Superior temporal gyrus (tissue), 1 donor: Measurements from ENCODE around the gene CCDC197.

Experiments
- DNase-seq: peaks from one replicate; pipeline ENCODE4 v3.0.0-alpha.2; 2016; ENCODE audit errors: extremely low spot score

CCDC197 gene

DNA sequence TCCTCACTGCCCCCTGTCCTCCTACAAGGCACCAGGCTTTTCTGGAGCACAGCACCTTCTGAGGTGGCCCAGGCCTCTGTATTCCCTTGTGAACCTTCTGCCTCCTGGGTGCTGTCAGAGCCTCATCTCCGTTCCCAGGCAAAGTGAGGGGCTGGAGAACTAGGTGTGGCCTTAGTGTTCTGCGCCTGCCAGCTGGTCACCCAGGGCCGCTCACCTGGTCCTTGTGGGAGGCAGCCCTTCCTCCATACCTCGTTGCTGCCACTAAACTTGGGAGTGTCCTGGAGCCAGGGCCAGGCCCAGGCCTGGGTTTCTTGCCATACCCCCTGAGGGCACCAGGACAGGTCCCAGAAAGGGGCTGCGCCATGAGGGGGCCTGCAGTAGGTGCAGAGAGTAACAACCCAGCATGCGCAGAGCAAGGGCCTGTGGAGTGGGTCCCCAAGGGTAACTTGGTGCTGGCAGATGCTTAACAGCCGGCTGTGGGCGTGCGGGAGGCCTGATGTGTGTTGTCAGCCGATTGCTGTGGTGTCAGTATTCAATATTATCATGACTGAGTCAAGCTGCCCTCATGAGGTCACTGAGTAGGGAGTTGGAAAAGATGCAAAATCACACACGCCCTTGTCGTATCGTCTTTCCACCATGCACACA, 46.1 kb downstream of the CCDC197 start:
- no peak for DNase-seq

GRCh38 chr14:94043756-94044475, 46.8 kb downstream of the CCDC197 start:
- no peak for DNase-seq

DNA sequence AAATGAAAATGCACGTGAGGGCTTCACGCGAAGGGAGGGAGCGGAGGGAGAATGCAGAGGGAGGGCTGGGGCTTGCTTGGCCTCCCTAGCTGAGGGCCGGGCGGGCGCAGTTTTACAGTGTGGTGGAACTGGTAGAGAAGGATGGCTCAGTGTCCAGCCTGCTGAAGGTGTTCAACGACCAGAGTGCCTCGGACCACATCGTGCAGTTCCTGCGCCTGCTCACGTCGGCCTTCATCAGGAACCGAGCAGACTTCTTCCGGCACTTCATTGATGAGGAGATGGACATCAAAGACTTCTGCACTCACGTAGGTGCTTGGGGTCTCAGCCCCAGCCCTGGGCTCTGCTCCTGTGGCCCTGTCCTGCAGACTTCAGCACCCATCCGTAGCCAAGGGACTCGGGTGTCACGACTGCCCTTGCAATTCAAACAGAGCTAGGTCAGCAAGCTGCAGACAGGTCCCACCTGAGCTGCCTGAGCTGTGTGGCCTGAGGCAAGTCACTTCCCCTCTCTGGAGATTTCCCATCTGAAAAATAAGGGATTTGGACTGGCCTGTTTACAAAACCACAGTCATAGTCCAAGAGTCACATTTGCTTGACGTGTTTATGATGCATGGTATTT, 47.5 kb downstream of the CCDC197 start:
- no peak for DNase-seq

DNA sequence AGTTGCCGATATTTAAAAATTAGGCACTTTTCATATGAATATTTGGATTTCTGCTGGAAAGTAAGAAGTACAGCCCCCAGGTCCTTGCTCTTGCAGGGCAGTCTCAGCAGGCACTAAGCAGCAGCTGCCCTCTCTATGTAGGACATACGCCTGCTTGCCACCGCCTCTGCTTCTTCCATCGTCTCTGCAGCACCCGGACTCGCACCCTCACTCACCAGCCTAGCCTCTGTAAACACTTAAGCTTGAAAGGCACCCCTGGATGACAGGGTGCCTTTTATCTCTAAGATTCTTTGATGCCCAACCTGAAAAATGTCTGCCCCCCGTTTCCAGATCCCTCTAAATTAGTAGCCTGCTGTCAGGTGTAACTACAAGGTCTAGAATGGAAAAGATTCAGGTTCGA, 48.0 kb downstream of the CCDC197 start:
- no peak for DNase-seq

GRCh38 chr14:94045563-94046345, 48.7 kb downstream of the CCDC197 start:
- no peak for DNase-seq

- no peak for DNase-seq
Measured at GRCh38 chr14:94046696-94047250, 49.7 kb downstream of the CCDC197 start.

- DNase-seq, result no peak
Measured at GRCh38 chr14:94047581-94047980, 50.5 kb downstream of the CCDC197 start.

- DNase-seq, result no peak
Measured at GRCh38 chr14:94048691-94049624, 51.9 kb downstream of the CCDC197 start.

- no peak for DNase-seq
Measured at GRCh38 chr14:94049625-94050023, 52.5 kb downstream of the CCDC197 start.

DNA sequence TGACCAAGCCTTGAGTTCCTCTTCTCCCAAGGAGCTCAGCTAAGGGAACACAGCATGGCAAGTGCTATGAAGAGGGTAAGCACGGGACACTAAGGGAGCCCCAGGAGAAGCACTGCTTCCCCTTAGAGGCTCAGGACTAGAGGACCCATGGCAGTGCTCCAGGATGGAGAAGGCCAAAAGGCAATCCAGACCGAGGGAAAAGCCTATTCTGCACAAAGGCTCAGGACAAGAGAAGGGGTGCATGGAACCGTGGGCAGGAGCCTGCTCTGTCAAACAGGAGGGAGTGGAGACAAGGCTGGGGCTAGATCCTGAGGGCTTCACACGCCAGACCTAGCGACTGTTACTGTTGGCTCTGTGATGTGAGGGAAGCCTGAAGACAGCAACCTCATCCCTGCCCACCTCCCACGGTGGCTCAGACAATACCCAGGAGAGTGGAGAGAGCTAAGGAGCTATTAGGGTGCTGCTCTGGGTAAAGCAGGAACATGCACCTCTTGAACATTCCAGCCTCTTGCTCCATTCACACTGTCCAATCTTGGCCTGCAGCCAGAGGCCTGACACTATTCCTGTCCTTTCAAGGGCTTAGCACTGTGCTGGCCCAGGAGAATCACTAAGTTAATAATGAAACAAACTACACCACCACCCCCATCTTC, 53.3 kb downstream of the CCDC197 start:
- no peak for DNase-seq

DNA sequence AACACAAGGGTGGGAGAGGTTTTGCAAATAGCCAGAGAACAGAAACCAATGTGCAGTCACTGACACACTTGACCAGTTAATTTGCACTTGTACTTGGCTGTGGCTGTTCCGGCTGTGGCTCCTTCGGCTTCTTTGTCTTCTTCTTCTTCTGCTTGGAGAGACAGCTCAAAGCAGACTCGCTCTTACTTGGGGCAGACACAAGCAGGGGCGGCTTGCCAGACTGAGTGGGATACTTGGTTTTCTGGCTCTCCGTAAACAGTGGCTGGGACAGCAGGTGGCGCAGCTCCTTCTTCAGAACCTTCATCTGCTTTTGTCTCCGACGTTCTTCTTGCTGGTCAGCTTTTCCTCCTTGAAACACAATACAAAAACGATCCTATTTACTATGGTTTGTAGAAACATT, 54.0 kb downstream of the CCDC197 start:
- peak; percentile 82 for DNase-seq

DNA sequence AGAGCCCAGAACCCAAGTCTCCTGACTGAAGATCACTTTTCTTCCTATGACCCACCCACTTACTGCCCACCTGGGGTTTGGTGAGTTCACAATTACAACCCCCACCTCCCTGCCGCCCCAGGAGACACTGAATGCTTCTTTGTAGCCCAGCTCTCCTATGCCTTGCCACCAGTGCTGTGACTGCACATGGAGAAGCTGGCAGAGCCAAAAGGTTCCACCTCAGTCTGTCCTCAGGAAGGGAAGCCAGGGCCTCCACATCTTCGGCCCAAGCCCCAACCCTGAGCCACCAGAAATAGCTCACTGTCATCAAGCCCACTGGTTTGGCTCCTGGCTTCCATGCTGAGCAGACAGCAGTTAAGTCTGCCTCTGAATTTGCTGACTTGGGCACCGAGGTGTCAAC, 54.7 kb downstream of the CCDC197 start:
- DNase-seq, result no peak

DNA sequence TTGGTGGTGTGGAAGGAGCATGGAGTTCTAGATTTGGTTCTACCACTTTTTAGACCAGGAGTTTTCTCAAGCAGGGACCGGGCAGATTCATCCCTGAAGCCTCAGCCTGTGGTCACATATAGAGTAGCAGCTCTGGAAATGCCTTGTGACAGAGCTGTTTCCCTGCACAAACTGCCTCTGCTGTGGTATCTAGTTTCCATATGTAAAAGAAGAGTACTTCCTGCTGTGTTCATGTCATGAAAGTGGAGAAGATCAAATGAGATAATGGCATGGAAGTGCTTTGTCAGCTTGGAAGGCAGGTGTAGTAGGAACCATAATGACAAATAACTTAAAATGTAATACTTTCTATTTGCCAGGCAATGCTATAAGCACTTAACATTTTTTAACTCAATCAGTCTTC, 55.1 kb downstream of the CCDC197 start:
- no peak for DNase-seq

DNA sequence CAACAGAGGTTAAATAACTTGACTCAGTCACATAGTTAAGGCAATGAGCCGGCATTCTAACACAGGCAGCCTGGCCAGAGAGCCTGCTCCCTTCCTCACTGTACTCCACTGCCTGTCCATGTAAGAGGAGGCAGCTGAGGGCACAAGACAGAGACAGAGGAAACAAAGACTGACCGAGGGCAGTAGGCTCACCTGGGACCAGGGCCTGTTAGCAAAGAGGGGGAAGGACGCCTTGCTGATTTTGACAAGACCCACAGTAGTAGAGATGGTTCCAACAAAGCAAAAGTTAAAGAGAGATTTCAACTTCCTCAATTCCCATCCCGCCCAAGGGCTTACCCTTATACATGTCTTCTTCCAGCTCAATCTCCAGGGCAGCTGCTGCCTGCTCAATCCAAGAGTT, 55.6 kb downstream of the CCDC197 start:
- DNase-seq, result no peak

DNA sequence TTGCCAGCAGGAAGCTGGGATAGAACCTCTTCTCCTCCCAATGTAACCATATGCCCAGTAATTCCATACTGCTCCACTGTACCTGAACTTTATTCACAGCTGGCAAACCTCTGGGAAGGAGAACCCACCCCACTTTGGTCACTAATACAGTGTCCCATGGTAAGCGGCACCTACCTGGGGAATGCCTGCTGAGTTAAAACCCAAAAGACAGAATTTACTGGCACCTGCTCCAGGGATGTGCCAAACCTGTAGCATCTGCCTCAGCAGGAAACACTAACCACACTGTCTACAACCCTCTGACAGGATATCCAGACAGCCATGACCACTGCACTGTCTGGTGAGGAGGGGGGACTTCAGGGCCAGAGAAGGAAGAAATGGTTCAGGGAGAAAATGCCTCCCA, 57.3 kb downstream of the CCDC197 start:
- DNase-seq, result no peak

GRCh38 chr14:94054936-94055335, 57.8 kb downstream of the CCDC197 start:
- DNase-seq, result no peak

DNA sequence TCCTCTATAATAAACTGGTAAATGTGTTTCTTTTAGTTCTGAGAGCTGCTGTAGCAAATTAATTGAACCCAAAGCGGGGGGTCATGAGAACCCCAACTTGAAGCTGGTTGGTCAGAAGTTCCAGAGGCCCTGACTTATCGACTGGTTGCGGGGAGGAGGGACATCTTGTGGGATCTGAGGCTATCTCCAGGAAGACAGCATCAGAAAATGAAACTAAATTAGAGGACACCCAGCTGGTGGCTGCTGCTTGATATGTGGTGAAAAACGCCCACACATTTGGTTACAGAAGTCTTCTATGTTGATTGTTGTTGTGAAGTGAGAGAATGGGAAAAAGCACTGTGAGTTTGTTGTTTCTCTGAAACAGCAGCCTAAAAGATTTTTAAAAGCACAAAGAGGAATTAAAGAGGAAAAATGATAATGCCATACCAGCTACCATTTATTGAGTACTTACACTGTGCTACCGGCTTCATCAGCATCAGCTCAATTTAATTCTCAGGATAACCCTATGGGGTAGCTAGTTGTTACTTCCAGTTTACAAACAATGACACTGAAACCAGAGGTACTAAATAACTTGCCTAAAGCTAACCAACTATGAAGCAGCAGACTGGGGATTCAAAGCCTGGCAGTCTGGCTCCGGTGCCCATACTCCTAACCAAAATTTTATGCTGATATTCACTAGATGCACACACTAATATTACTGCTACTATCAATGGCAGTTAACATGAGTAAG, 59.6 kb downstream of the CCDC197 start:
- no peak for DNase-seq

- DNase-seq, result no peak
Measured at GRCh38 chr14:94058128-94058673, 61.1 kb downstream of the CCDC197 start.
